Mucosa of descending colon (tissue), 3 donors: ENCODE data around the gene RPL18. TPM values are rescaled to one million over a fixed set of nuclear protein-coding genes. Genes with fewer than 3 reads are reported as not detected.

Experiments used
- ATAC-seq: fragments of 200-7000 bp; cut with Tn5 transposase; one replicate; pipeline ENCODE4 v1.9.1; 2020; ENCODE audit warnings: mild to moderate bottlenecking, moderate library complexity
- DNase-seq, 3 donors: peaks; one replicate each; pipeline ENCODE4 v3.0.0-alpha.2; 2020
- H3K36me3 ChIP-seq: fragments of 200-600 bp; one replicate; pipeline ENCODE4 v1.8.0; 2021; ENCODE audit warnings: low read depth, mild to moderate bottlenecking
- H3K4me1 ChIP-seq: fragments of 200-600 bp; one replicate; pipeline ENCODE4 v1.8.0; 2021; ENCODE audit warnings: low read depth, mild to moderate bottlenecking
- H3K4me3 ChIP-seq: fragments of 200-600 bp; one replicate; pipeline ENCODE4 v1.8.0; 2021; ENCODE audit warnings: mild to moderate bottlenecking
- H3K9me3 ChIP-seq: fragments of 200-600 bp; one replicate; pipeline ENCODE4 v1.8.0; 2021; ENCODE audit warnings: mild to moderate bottlenecking
- intact Hi-C, 2 donors: fragments of 100-400 bp; cut with DNase I in 1 of 2; cut with micrococcal nuclease in 1 of 2; formaldehyde crosslinking; loops; one replicate each; pipeline versions ENCODE4 v1.11.0 to v1.11.1; 2022; cut with DNase I, micrococcal nuclease
- total RNA-seq, 3 donors: library from RNA; stranded (reverse); fragmentation: NEBNext Ultra II Directional in 2 of 3; extraction: Animal tissue kit (Norgen Biotek cat#: 25700) in 2 of 3; gene quantifications; one replicate each; pipeline versions ENCODE4 v1.2.1 to v1.2.4, GENCODE V29; 2021 to 2023
- TF ChIP-seq, protein P1 (sequence below): fragments of 200-600 bp; IDR thresholded peaks from one replicate; pipeline ENCODE4 v1.8.0; 2022; ENCODE audit warnings: antibody characterized with exemption, mild to moderate bottlenecking
- donor health status: DM: no; HTN: no; CAD: no; lungs with moderate emphysema.
- donor health status: DM: no; HTN: no; CAD: no.
- donor health status: DM: no; HTN: yes; CAD: no.

The RPL18 gene
- total RNA-seq, 3 donors from 2014 or later = 999 to 1,336 (median 1,270) TPM

DNA sequence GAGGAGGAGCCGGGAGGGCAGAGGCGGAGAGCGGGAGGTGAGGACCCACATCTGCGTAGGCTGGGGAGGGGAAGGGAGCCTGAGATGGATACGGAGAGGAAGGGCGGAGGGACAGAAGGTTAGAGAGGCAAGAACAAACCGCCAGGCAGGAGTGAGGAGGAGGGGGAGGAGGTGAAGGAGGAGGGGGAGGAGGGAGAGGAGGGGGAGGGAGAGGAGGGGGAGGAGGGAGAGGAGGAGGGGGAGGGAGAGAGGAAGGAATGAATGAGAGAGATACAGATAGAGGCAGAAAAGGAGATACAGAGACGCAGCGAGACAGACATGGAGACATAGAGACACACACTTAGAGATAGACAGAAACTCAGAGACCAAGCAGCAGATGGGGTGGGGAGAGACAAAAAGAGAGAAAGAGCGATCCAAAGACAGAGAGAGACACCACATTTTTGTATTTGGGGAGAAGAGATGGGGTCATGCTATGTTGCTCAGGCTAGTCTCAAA is 27.8 kb upstream of the RPL18 start:
- Histone ChIP-seq H3K36me3 (no peaks in the 10 kb centered on the region), H3K4me1 (peaks cover 10% of the 10 kb centered on the region), H3K9me3 (no peaks in the 10 kb centered on the region), H3K4me3 (no peak overlapping the region)
- ATAC-seq = no peak
- TF ChIP-seq, protein P1, sequence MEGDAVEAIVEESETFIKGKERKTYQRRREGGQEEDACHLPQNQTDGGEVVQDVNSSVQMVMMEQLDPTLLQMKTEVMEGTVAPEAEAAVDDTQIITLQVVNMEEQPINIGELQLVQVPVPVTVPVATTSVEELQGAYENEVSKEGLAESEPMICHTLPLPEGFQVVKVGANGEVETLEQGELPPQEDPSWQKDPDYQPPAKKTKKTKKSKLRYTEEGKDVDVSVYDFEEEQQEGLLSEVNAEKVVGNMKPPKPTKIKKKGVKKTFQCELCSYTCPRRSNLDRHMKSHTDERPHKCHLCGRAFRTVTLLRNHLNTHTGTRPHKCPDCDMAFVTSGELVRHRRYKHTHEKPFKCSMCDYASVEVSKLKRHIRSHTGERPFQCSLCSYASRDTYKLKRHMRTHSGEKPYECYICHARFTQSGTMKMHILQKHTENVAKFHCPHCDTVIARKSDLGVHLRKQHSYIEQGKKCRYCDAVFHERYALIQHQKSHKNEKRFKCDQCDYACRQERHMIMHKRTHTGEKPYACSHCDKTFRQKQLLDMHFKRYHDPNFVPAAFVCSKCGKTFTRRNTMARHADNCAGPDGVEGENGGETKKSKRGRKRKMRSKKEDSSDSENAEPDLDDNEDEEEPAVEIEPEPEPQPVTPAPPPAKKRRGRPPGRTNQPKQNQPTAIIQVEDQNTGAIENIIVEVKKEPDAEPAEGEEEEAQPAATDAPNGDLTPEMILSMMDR = no peak
- intact Hi-C loops = no loop called here
- DNase-seq = no peak

DNA sequence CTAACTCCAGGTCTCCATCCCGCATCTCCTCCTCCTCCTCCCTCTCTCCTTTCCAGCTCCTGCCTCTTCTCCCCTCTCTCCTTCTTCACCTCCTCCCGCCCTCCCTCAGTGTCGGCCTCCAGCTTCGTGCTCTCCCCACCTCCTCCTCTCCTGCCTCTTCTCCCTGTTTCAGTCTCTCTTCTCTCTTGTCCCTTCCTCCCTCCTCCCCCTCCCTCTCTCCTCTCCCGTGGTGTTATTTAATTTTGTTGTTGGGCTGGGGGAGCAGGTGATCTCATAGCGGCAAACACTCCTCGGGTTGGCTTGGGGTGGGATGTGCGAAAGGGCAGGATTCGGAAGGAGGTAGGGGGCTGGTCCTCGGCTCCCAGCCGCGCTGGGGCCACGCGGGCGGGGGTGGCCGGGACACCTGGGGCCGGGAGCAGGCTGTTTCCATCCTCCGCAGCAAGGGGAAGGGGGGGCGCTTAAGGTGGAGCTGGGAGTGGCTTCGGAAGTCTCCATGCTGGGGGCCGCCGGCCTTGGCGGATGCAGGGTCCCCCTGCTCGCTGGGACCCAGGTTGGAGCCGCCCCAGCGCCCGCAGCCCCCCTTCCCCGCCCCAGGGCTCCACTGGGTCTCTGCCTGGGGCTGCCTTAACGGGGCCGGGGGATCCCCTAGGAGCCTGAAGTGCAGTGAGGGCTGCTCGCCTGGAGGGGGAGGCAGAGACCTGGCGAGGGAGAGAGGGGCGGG is 27.2 kb upstream of the RPL18 start, which contains the start of gene CA11:
Gene CA11 (minus strand): TSS at position 187 of the 721 bp plus-strand sequence. CDS start 555 bp downstream, outside the sequence.
- ATAC-seq (peak; percentile 93), DNase-seq (peak; percentile 83 to 92 (median 92))
- no peak within 1 kb of the TSS for H3K4me3 ChIP-seq
- peaks cover 10% of the 10 kb centered on the region for H3K4me1 ChIP-seq
- no peaks in the 10 kb centered on the region for H3K9me3 ChIP-seq
- no peaks in the 10 kb centered on the region for H3K36me3 ChIP-seq
- intact Hi-C loops = no loop called here
- TF ChIP-seq, protein P1 = peak; percentile 83

DNA sequence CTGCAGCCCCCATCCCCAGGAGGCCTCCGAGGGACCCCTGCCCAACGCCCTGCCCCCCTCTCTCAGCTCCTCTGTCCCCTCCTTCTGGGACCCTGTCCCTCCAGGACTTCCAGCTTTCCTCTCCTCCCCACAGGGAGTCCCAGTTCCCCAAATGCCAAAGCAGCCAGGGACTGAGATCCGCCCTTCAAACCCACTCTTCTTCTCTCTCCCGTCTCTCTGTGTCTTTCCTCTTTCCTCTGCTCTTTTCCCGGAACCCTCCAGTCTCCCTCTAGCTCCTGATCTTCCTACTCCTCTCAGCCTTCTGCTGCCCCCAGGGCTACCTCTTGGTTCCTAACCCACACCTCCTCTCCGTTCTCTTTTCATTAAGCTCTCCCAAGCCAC is 26.6 kb upstream of the RPL18 start:
- ATAC-seq = peak; percentile 1
- intact Hi-C loops = no loop called here

DNA sequence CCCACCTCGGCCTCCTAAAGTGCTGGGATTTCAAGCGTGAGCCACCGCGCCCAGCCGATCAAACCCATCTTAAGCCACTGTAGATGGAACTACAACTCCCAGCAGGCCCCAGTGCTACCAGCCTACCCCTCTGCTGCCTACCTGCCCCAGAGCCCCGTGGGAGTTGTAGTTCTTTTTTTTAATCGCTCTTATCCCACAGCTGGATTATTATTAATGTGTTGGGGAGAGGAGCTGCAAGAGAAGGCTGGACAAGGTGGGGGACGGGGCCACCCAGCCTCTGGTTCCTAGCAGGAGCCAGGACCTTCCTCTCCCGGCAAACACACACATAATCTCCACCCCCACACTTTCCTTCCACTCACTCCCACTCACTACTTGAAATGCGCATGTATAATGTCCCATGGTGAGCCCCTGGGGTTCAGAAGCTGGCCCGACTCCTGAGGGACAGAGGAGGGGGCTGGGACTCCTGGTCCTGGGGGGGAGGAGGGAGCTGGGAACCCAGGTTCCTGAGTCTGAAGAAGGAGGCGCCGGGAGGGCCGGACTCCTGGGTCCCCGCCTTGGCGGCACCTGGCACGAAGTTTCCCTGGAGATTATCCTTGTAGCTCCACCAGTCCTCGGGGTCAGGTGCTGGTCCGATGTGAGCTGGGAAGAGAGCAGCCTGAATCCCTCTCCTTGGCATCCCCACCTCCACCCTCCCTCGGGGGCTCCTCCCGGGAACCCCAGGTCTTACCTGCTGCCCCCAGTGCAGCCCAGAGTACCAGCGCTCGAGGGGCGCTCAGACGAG is 26.1 kb upstream of the RPL18 start:
- ATAC-seq = peak; percentile 75
- TF ChIP-seq, protein P1 = no peak
- Histone ChIP-seq H3K36me3 (no peaks in the 10 kb centered on the region), H3K9me3 (no peaks in the 10 kb centered on the region), H3K4me1 (peaks cover 10% of the 10 kb centered on the region), H3K4me3 (no peak overlapping the region)
- peak; percentile 63 to 85 (median 77) for DNase-seq
- intact Hi-C loops = no loop called here

More for the DNA sequence above, 26.6 kb upstream of the RPL18 start:
- DNase-seq = peak in 1 of 3 donors; percentile 62
- Histone ChIP-seq H3K36me3 (no peaks in the 10 kb centered on the region), H3K9me3 (no peaks in the 10 kb centered on the region), H3K4me3 (no peak overlapping the region), H3K4me1 (peaks cover 10% of the 10 kb centered on the region)
- TF ChIP-seq, protein P1 = no peak

DNA sequence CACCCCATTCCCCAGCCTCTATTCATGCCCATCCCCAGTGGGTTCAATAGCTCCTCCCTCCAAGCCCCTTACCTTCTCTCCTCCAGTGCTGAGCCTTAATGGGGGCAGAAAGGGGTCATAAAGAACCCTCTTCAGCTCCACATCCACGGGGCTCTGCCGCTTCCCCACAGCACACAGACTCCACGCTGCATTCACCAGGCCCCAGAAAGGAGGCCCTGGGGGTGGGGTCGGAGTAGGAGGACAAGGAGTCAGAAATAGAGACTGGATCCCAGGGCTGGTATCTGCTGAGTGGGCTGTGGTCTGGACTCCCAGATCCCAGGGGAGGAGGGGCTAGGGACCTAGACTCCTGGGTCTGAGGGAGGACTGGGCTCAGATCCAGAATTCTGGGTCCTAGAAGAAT is 25.4 kb upstream of the RPL18 start:
- H3K36me3 ChIP-seq = no peaks in the 10 kb centered on the region
- H3K4me1 ChIP-seq = peaks cover 8% of the 10 kb centered on the region
- no peak overlapping the region for H3K4me3 ChIP-seq
- no peak for DNase-seq
- ATAC-seq = no peak
- intact Hi-C loops = no loop called here
- TF ChIP-seq, protein P1 = no peak
- no peaks in the 10 kb centered on the region for H3K9me3 ChIP-seq
